HG03039 (cell line): Measurements from ENCODE around the gene ZFTA.

Experiments
- ATAC-seq: cut with Tn5 transposase; IDR thresholded peaks from one replicate; pipeline ENCODE4 v1.9.1; 2021; ENCODE audit warnings: mild to moderate bottlenecking, moderate library complexity; ENCODE audit not compliant: unreplicated experiment

ZFTA gene

GRCh38 chr11:63756919-63757761 is 11.4 kb downstream of the ZFTA start:
- ATAC-seq: no peak

GRCh38 chr11:63749624-63750023 is 19.0 kb downstream of the ZFTA start:
- no peak for ATAC-seq

- ATAC-seq: no peak
These were observed 21.6 kb downstream of the ZFTA start for GRCh38 chr11:63747011-63747410.

DNA sequence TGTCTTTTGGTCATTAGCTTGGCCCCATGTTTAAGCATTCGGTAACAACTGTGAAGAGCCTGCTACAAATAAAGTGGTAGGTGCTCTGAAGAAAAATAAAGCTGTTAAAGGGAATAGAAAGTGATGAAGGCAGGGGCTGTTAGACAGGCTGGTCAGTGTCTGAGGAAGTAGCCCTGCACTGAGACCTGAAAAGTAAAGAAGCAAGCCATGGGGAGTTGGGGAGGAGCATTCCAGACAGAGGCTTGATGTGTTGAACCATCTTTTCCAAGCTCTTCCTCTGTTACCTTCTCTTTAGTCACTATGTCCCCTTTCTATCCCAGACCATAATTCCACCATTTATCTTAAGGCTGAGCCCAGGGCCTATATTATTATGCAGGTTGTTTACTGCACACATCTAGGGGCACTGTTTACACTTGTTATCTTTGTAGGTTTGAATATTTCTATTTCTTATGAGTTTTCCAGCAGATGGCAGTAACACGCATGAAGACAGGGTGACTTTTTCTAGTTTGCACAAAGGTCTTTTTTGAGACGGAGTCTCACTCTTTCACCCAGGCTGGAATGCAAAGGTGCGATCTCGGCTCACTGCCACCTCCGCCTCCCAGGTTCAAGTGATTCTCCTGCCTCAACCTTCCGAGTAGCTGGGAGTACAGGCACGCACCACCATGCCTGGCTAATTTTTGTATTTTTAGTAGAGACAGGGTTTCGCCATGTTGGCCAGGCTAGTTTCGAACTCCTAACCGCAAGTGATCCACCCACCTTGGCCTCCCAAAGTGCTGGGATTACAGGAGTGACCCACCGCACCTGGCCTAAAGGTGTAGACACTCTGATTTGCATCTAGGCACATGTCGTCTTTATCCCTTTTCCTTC is 23.0 kb downstream of the ZFTA start:
- no peak for ATAC-seq

- no peak for ATAC-seq
These were observed 29.7 kb downstream of the ZFTA start for GRCh38 chr11:63738720-63739360.

- ATAC-seq: no peak
These were observed 30.9 kb downstream of the ZFTA start for GRCh38 chr11:63737718-63738117.

DNA sequence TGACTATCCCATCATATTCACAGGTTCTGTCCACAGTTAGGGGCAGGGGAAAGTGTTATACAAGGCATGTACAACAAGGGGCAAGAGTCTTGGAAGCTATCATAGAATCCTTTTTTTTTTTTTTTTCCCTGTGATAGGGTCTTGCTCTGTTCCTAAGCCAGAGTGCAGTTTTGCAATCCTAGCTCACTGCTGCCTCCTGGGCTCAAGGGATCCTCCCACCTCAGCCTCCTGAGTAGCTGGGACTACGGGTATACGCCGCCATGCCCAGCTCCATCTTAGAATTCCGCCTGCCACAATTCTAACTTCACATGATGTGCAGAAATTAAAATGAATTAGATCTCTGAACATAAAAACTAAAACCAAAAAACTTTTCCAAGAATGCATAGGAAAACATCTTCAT is 31.7 kb downstream of the ZFTA start:
- no peak for ATAC-seq

GRCh38 chr11:63729326-63729725 is 39.2 kb downstream of the ZFTA start:
- no peak for ATAC-seq

DNA sequence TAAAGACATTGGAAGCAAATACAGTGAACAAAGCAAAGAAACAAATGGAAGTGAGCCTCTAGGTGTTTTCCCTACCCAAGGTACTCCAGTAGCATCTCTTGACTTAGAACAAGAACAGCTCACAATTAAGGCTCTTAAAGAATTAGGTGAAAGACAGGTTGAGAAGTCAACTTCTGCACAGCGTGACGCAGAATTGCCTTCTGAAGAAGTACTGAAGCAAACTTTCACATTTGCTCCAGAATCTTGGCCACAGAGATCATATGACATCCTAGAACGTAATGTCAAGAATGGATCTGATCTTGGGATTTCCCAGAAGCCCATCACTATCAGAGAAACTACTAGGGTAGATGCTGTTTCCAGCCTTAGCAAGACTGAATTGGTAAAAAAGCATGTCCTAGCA is 48.0 kb downstream of the ZFTA start:
- ATAC-seq: no peak

DNA sequence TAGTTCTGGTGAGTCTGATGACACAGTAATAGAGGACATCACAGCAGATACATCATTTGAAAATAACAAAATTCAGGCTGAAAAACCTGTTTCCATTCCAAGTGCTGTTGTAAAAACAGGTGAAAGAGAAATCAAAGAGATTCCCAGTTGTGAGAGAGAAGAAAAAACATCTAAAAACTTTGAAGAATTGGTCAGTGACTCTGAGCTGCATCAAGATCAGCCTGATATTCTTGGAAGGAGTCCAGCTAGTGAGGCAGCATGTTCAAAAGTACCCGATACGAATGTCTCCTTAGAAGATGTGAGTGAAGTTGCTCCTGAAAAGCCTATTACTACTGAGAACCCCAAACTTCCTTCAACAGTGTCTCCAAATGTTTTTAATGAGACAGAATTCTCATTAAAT is 48.6 kb downstream of the ZFTA start:
- no peak for ATAC-seq

- no peak for ATAC-seq
These were observed 49.6 kb downstream of the ZFTA start for GRCh38 chr11:63719001-63719400.
